ENCODE results near the gene ATP1A3.

- no peak for TF ChIP-seq POLR2A (IDR thresholded peaks at IDR 0.05)
- no peak for TF ChIP-seq CTCF (IDR thresholded peaks at IDR 0.05)
- no peak for TF ChIP-seq POLR2AphosphoS5 (IDR thresholded peaks at IDR 0.05)
Observed at GRCh38 chr19:41936416-41936850, 57.6 kb downstream of the ATP1A3 start.
